GM19463 (cell line): ENCODE results near the gene C11orf16.
"Not testable (repeated sequence)": the region's sequence is repeated elsewhere in the genome, so short reads cannot be mapped to it uniquely, and the experiment has no call there.

Experiments used
- ATAC-seq: cut with Tn5 transposase; IDR thresholded peaks from one replicate; pipeline ENCODE4 v1.9.1; 2021; ENCODE audit warnings: mild to moderate bottlenecking, moderate library complexity; ENCODE audit not compliant: unreplicated experiment

C11orf16 gene

GRCh38 chr11:8899119-8899753 is 33.5 kb downstream of the C11orf16 start:
- ATAC-seq = no peak

- ATAC-seq = not testable (repeated sequence)
Observed at GRCh38 chr11:8891185-8891584, 41.6 kb downstream of the C11orf16 start.

- ATAC-seq = no peak
Observed at GRCh38 chr11:8886322-8886721, 46.4 kb downstream of the C11orf16 start.

GRCh38 chr11:8881585-8881984 is 51.2 kb downstream of the C11orf16 start:
- ATAC-seq = not testable (repeated sequence)

- no peak for ATAC-seq
Observed at GRCh38 chr11:8878771-8879170, 54.0 kb downstream of the C11orf16 start.

- no peak for ATAC-seq
Observed at GRCh38 chr11:8873741-8874405, 58.9 kb downstream of the C11orf16 start.

GRCh38 chr11:8871962-8872361 is 60.8 kb downstream of the C11orf16 start:
- no peak for ATAC-seq

- no peak for ATAC-seq
Observed at GRCh38 chr11:8871171-8871775, 61.5 kb downstream of the C11orf16 start.

GRCh38 chr11:8870411-8871170 is 62.2 kb downstream of the C11orf16 start:
- no peak for ATAC-seq
